Measurements from ENCODE around the gene MUC20.
"Not testable (repeated sequence)": the region's sequence is repeated elsewhere in the genome, so short reads cannot be mapped to it uniquely, and the experiment has no call there.

MUC20 gene

GRCh38 chr3:195768414-195768813 lies 47.6 kb downstream of the MUC20 start:
- Histone ChIP-seq H3K9me3 (no peaks in the 10 kb centered on the region), H3K4me3 (ENCODE audit: low read depth, low read length) (no peak overlapping the region), H3K27me3 (peaks cover under 1% of the 10 kb centered on the region), H3K36me3 (no peaks in the 10 kb centered on the region), H3K4me1 (no peaks in the 10 kb centered on the region)
- no peak for TF ChIP-seq CTCF (IDR thresholded peaks at IDR 0.05; ENCODE audit: low read depth, low read length)
- DNase-seq: no peak

GRCh38 chr3:195768831-195769303 lies 48.1 kb downstream of the MUC20 start:
- Histone ChIP-seq H3K36me3 (no peaks in the 10 kb centered on the region), H3K4me3 (ENCODE audit: low read depth, low read length) (no peak overlapping the region), H3K9me3 (no peaks in the 10 kb centered on the region), H3K27me3 (no peaks in the 10 kb centered on the region; the same call in 1 of the 2 replicates), H3K4me1 (no peaks in the 10 kb centered on the region)
- no peak for DNase-seq
- TF ChIP-seq CTCF (IDR thresholded peaks at IDR 0.05; ENCODE audit: low read depth, low read length): no peak

GRCh38 chr3:195769551-195769950 lies 48.8 kb downstream of the MUC20 start:
- TF ChIP-seq CTCF (IDR thresholded peaks at IDR 0.05; ENCODE audit: low read depth, low read length): no peak

GRCh38 chr3:195770081-195770840 lies 49.5 kb downstream of the MUC20 start:
- DNase-seq: no peak
- no peaks in the 10 kb centered on the region for H3K4me1 ChIP-seq
- TF ChIP-seq CTCF (IDR thresholded peaks at IDR 0.05; ENCODE audit: low read depth, low read length): no peak
- no peaks in the 10 kb centered on the region for H3K36me3 ChIP-seq
- H3K9me3 ChIP-seq: no peaks in the 10 kb centered on the region
- H3K4me3 ChIP-seq (ENCODE audit: low read depth, low read length): no peak overlapping the region
- H3K27me3 ChIP-seq: no peaks in the 10 kb centered on the region

More at GRCh38 chr3:195769551-195769950, 48.8 kb downstream of the MUC20 start:
- no peaks in the 10 kb centered on the region; the same call in 1 of the 2 replicates for H3K27me3 ChIP-seq
- no peaks in the 10 kb centered on the region for H3K4me1 ChIP-seq
- H3K36me3 ChIP-seq: no peaks in the 10 kb centered on the region
- no peak overlapping the region for H3K4me3 ChIP-seq (ENCODE audit: low read depth, low read length)
- no peaks in the 10 kb centered on the region for H3K9me3 ChIP-seq
- DNase-seq: no peak

GRCh38 chr3:195770841-195771645 lies 50.3 kb downstream of the MUC20 start:
- not testable (repeated sequence) for H3K36me3 ChIP-seq; H3K27me3 ChIP-seq; H3K9me3 ChIP-seq; H3K4me1 ChIP-seq; H3K4me3 ChIP-seq (ENCODE audit: low read depth, low read length); DNase-seq

- no peak for TF ChIP-seq CTCF (IDR thresholded peaks at IDR 0.05; ENCODE audit: low read depth, low read length)
- H3K4me1 ChIP-seq: no peaks in the 10 kb centered on the region
- H3K36me3 ChIP-seq: no peaks in the 10 kb centered on the region
- DNase-seq: no peak
- no peak overlapping the region for H3K4me3 ChIP-seq (ENCODE audit: low read depth, low read length)
- H3K9me3 ChIP-seq: no peaks in the 10 kb centered on the region
- no peaks in the 10 kb centered on the region for H3K27me3 ChIP-seq
Observed at GRCh38 chr3:195771646-195772300, 51.0 kb downstream of the MUC20 start.
